Adrenal gland (tissue), 12 donors: ENCODE results near the gene CPN1. TPM values are rescaled to one million over a fixed set of nuclear protein-coding genes. Genes with fewer than 3 reads are reported as not detected.

Experiments
- DNase-seq, 7 donors: peaks; one replicate each; pipeline ENCODE4 v3.0.0-alpha.2; 2019 to 2020
- H3K27ac ChIP-seq, 5 donors: fragments of 200-600 bp; sonication (generic) in 4 of 5; 1 replicate in 3 of 5; 2 replicates in 2 of 5; pipeline versions ENCODE4 v1.5.1 to v1.8.0; 2016 to 2020; ENCODE audit warnings: mild to moderate bottlenecking in 1 of 5
- H3K27me3 ChIP-seq: fragments of 200-600 bp; 2 replicates; pipeline ENCODE4 v1.8.0; 2021
- H3K36me3 ChIP-seq, 2 donors: fragments of 200-600 bp; replicated peaks in 1 of 2; 1 replicate in 1 of 2; 2 replicates in 1 of 2; pipeline versions ENCODE4 v1.5.1 to v1.8.0; 2018 to 2022
- H3K4me1 ChIP-seq, 2 donors: fragments of 200-600 bp; replicated peaks in 1 of 2; 1 replicate in 1 of 2; 2 replicates in 1 of 2; pipeline versions ENCODE4 v1.5.1 to v1.8.0; 2018 to 2021
- H3K4me3 ChIP-seq, 4 donors: fragments of 200-600 bp; sonication (generic) in 3 of 4; one replicate each; pipeline ENCODE4 v1.5.1; 2016 to 2018
- H3K9me3 ChIP-seq, 3 donors: fragments of 200-600 bp; sonication (generic) in 1 of 3; replicated peaks in 1 of 3; 1 replicate in 2 of 3; 2 replicates in 1 of 3; pipeline versions ENCODE4 v1.5.1 to v1.8.0; 2016 to 2021
- CTCF ChIP-seq, 6 experiments: fragments of 450-650 bp in 4 of 6; fragments of 200-600 bp in 2 of 6; sonication (generic) in 1 of 6; IDR thresholded peaks; 1 replicate in 5 of 6; 2 replicates in 1 of 6; pipeline versions ENCODE4 v1.5.1 to v1.8.0; 2016 to 2021; ENCODE audit warnings: antibody characterized with exemption in 6 of 6, mild to moderate bottlenecking in 2 of 6, moderate library complexity in 1 of 6
- POLR2A ChIP-seq, 2 donors: fragments of 450-650 bp; IDR thresholded peaks; one replicate each; pipeline ENCODE4 v1.6.1; 2017; ENCODE audit warnings: antibody characterized with exemption in 2 of 2, mild to moderate bottlenecking in 2 of 2, moderate library complexity in 1 of 2
- WGBS, 4 donors: extraction: QIAGEN DNeasy Blood & Tissue Kit in 2 of 4; methylation state at CpG; one replicate each; pipeline versions ENCODE4 v1.1.5 to v1.1.7; 2013 to 2017; 5-methylcytosine and 5-hydroxymethylcytosine counted together
- intact Hi-C, 2 donors: fragments of 100-400 bp; cut with DNase I; formaldehyde crosslinking; loops; one replicate each; pipeline versions ENCODE4 v1.14.1 to v1.15.0; 2022 to 2023
- polyA plus RNA-seq, 3 donors: library from polyadenylated mRNA; stranded (reverse); fragments of 200-250 nt in 2 of 3; fragments of 350-450 nt in 1 of 3; fragmentation: Illumina TruSeq in 1 of 3; extraction: RNeasy Lipid Tissue Mini Kit (QIAGEN cat#74804) in 1 of 3; gene quantifications; one replicate each; pipeline ENCODE4 v1.2.3, GENCODE V29; 2013 to 2014
- total RNA-seq, 9 donors: library from RNA; depleted of rRNA in 4 of 9; stranded (reverse); fragments of >200 nt in 4 of 9; fragments of 120-200 nt in 1 of 9; fragmentation: NEBNext Ultra II Directional in 1 of 9; extraction: Animal tissue kit (Norgen Biotek cat#: 25700) in 1 of 9; gene quantifications; one replicate each; pipeline versions ENCODE4 v1.1.0 to v1.2.4, GENCODE V29; 2013 to 2023
- donor health status: healthy with polysubstance abuse.
- donor health status: Bipolar disorder and iron deficiency.
- donor health status: DM: yes; HTN: yes; CAD: no.
- donor health status: DM: no; HTN: no; CAD: no.
- donor health status: DM: no; HTN: no; CAD: no.
- donor health status: DM: yes; HTN: yes; CAD: no.

CPN1 gene
- total and polyA plus RNA-seq, 12 donors, result not detected

- Histone ChIP-seq H3K4me3 (no peak overlapping the region), H3K27ac (peak overlapping the region in 4 of 5 donors; percentile 7 to 74 (median 30)), H3K36me3 (no peaks in the 10 kb centered on the region), H3K4me1 (peaks cover 16 to 35% of the 10 kb centered on the region in 2 donors), H3K9me3 (no peaks in the 10 kb centered on the region), H3K27me3 (no peaks in the 10 kb centered on the region)
- TF ChIP-seq CTCF (IDR thresholded peaks at IDR 0.05), result no peak
- no peak for TF ChIP-seq POLR2A (IDR thresholded peaks at IDR 0.05)
- peak; percentile 53 to 87 (median 65) for DNase-seq
- WGBS, 4 donors, result 48 to 56% (median 51%) methylated on average over 8 of the region's 8 CpGs
- intact Hi-C loops, result no loop called here
These were observed 87.7 kb downstream of the CPN1 start for GRCh38 chr10:99993701-99994689.

Other genes starting within 250 kb of the CPN1 start
- gene DNMBP, start 71.9 kb downstream of the CPN1 start, total RNA-seq, result 10 to 100 TPM in 8 of 9 donors, 1 to 10 TPM in 1; 8.9 to 17.9 (median 12.1) TPM
- 10 to 100 TPM in 1 of 3 donors, 1 to 10 TPM in 2; 5.7 to 13.6 (median 9.5) TPM for gene DNMBP, start 71.9 kb downstream of the CPN1 start, polyA plus RNA-seq
- 10 to 100 TPM; 10.6 to 30.1 (median 21.5) TPM for gene ERLIN1, start 104.2 kb upstream of the CPN1 start, total RNA-seq
- gene ERLIN1, start 104.2 kb upstream of the CPN1 start, polyA plus RNA-seq, result 10 to 100 TPM in 1 of 3 donors, 1 to 10 TPM in 2; 3.6 to 32.8 (median 5.3) TPM
- gene CHUK, start 147.7 kb upstream of the CPN1 start, total RNA-seq, result 10 to 100 TPM; 11.8 to 30.9 (median 23.6) TPM
- 10 to 100 TPM in 1 of 3 donors, 1 to 10 TPM in 2; 6.8 to 32.5 (median 6.8) TPM for gene CHUK, start 147.7 kb upstream of the CPN1 start, polyA plus RNA-seq
- 10 to 100 TPM; 10.9 to 24.1 (median 15.7) TPM for gene CWF19L1, start 185.8 kb upstream of the CPN1 start, total RNA-seq
- 10 to 100 TPM; 12.0 to 22.4 (median 13.8) TPM for gene CWF19L1, start 185.8 kb upstream of the CPN1 start, polyA plus RNA-seq
- gene BLOC1S2, start 204.8 kb upstream of the CPN1 start, total RNA-seq, result 10 to 100 TPM; 21.1 to 79.6 (median 39.7) TPM
- gene BLOC1S2, start 204.8 kb upstream of the CPN1 start, polyA plus RNA-seq, result 100 to 1,000 TPM in 1 of 3 donors, 10 to 100 TPM in 2; 31.5 to 104 (median 38.1) TPM
- under 1 TPM in 1 of 9 donors, not detected in 8; 0.50 TPM for gene PKD2L1, start 248.4 kb upstream of the CPN1 start, total RNA-seq
- under 1 TPM in 1 of 3 donors, not detected in 2; 0.72 TPM for gene PKD2L1, start 248.4 kb upstream of the CPN1 start, polyA plus RNA-seq